Chondrocyte (in vitro differentiated cells): ENCODE data around the gene JADE3. TPM values are rescaled to one million over a fixed set of nuclear protein-coding genes. Genes with fewer than 3 reads are reported as not detected.

Experiments used
- DNase-seq: peaks from one replicate; pipeline ENCODE4 v3.0.0; 2021; ENCODE audit warnings: mixed read lengths, low spot score
- H3K27ac Mint-ChIP-seq: one replicate; pipeline ENCODE4 v1.8.0; 2021; ENCODE audit warnings: mild to moderate bottlenecking, moderate library complexity, mixed read lengths; ENCODE audit not compliant: unreplicated experiment
- H3K27me3 Mint-ChIP-seq: 2 replicates; pipeline ENCODE4 v1.8.0; 2021; ENCODE audit warnings: low read depth, mixed read lengths
- H3K36me3 Mint-ChIP-seq: 2 replicates; pipeline ENCODE4 v1.8.0; 2021; ENCODE audit warnings: low read depth, mixed read lengths
- H3K4me1 Mint-ChIP-seq: 2 replicates; pipeline ENCODE4 v1.8.0; 2021; ENCODE audit warnings: low read depth, mild to moderate bottlenecking, mixed read lengths
- H3K4me3 Mint-ChIP-seq: one replicate; pipeline ENCODE4 v1.8.0; 2021; ENCODE audit warnings: mild to moderate bottlenecking, moderate library complexity, mixed read lengths; ENCODE audit not compliant: unreplicated experiment
- H3K9me3 Mint-ChIP-seq: 2 replicates; pipeline ENCODE4 v1.8.0; 2021; ENCODE audit warnings: low read depth, mixed read lengths
- CTCF ChIP-seq: fragments of 200-600 bp; sonication (generic); IDR thresholded peaks from 2 replicates; pipeline ENCODE4 v1.5.0; 2021; ENCODE audit warnings: antibody characterized with exemption, mild to moderate bottlenecking, moderate library complexity
- long read RNA-seq: library from polyadenylated mRNA; stranded (forward); transcript quantifications from one replicate; pipeline ENCODE4 v2.0.0, GENCODE V29; 2021
- total RNA-seq: library from RNA; stranded (reverse); gene quantifications from 3 replicates; pipeline ENCODE4 v1.2.1, GENCODE V29; 2021

Gene JADE3
- total RNA-seq: 8.2 to 11.7 TPM (median 10.6 TPM) in 3 replicates
- long read RNA-seq, partial matches to known transcripts: 2 of 2 reads
- long read RNA-seq, other reads (novel, unspliced or antisense): 0 of 2 reads

- DNase-seq: no peak
- Mint-ChIP-seq H3K27me3 (no peaks in the 10 kb centered on the region), H3K27ac (no peak within 1 kb of the TSS), H3K36me3 (no peaks in the 10 kb centered on the region), H3K4me1 (peaks cover 8% of the 10 kb centered on the region), H3K9me3 (no peaks in the 10 kb centered on the region), H3K4me3 (peak within 1 kb of the TSS; percentile 84)
- TF ChIP-seq CTCF: no peak
Measured at GRCh38 chrX:46912098-46912602, at the start of gene JADE3. JADE3 (plus strand) TSS chrX:46912421; CDS start chrX:46984895, 72,474 bp downstream.

GRCh38 chrX:46863072-46863471, 49.1 kb upstream of the JADE3 start:
- Mint-ChIP-seq H3K27me3 (no peaks in the 10 kb centered on the region), H3K4me3 (no peak overlapping the region), H3K9me3 (peaks cover 11% of the 10 kb centered on the region), H3K4me1 (peaks cover 14% of the 10 kb centered on the region), H3K36me3 (peaks cover 6% of the 10 kb centered on the region), H3K27ac (peak overlapping the region; percentile 18)
- DNase-seq: no peak
- TF ChIP-seq CTCF: no peak

GRCh38 chrX:46864606-46865005, 47.6 kb upstream of the JADE3 start:
- Mint-ChIP-seq H3K27ac (peak overlapping the region; percentile 80), H3K27me3 (no peaks in the 10 kb centered on the region), H3K9me3 (peaks cover 11% of the 10 kb centered on the region), H3K36me3 (peaks cover 6% of the 10 kb centered on the region), H3K4me3 (no peak overlapping the region), H3K4me1 (peaks cover 14% of the 10 kb centered on the region)
- no peak for DNase-seq
- TF ChIP-seq CTCF: no peak

DNA sequence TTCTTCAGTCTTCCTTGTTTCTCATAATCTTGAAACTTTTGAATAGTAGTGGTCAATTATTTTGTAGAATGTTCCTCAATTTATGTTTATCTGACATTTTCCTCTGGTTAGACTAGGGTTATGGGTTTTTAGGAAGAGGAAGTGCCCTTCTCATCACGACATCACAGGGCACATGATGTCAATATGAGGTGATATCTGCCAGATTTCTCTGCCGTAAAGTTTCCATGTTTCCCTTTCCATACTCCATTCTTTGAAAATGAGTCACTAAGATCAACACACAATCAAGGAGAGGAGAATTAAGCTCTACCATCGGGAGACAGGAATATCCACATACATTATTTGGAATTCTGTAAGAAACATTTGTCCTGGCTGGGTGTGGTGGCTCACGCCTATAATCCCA, 46.9 kb upstream of the JADE3 start:
- peaks cover 11% of the 10 kb centered on the region for H3K9me3 Mint-ChIP-seq
- peak overlapping the region; percentile 80 for H3K27ac Mint-ChIP-seq
- TF ChIP-seq CTCF: no peak
- DNase-seq: no peak
- H3K27me3 Mint-ChIP-seq: no peaks in the 10 kb centered on the region
- H3K36me3 Mint-ChIP-seq: peaks cover 6% of the 10 kb centered on the region
- H3K4me1 Mint-ChIP-seq: peaks cover 14% of the 10 kb centered on the region
- no peak overlapping the region for H3K4me3 Mint-ChIP-seq

GRCh38 chrX:46866726-46867125, 45.5 kb upstream of the JADE3 start:
- Mint-ChIP-seq H3K36me3 (peaks cover 6% of the 10 kb centered on the region), H3K27ac (no peak overlapping the region), H3K27me3 (no peaks in the 10 kb centered on the region), H3K9me3 (peaks cover 11% of the 10 kb centered on the region), H3K4me3 (no peak overlapping the region), H3K4me1 (peaks cover 14% of the 10 kb centered on the region)
- TF ChIP-seq CTCF: no peak
- DNase-seq: no peak
